Measurements from ENCODE around the gene LRRC2.

DNA sequence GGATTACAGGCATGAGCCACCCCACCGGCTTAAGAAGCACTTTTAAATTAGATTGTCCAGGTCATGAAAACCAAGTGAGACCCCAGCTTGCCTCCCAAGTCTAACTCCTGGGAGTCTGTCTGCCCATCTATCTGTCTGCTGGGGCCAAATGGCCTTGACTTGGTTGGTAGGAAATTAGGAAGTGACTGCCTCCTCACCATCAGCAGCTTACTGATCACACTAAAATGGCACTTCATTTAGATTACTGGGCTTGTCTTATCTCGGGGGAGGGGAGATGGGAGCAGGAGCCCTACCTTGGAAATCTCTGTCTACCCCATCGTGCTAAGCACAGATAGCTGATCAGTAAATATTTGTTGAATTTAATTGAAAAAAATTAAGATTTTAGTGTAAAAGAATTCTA lies 5.6 kb upstream of the LRRC2 start:
- no peak for TF ChIP-seq CTCF (IDR thresholded peaks at IDR 0.05)
- TF ChIP-seq POLR2A (IDR thresholded peaks at IDR 0.05) = no peak
- no peak for TF ChIP-seq EP300 (IDR thresholded peaks at IDR 0.05)
